HTERT RPE-1 (cell line): ENCODE data around the gene SEC14L1.
"Not testable (repeated sequence)": the region's sequence is repeated elsewhere in the genome, so short reads cannot be mapped to it uniquely, and the experiment has no call there.

ENCODE experiments used
- in situ Hi-C: fragments of 300-500 bp; cut with MboI; formaldehyde crosslinking; loops from 4 replicates; pipeline ENCODE4 v1.14.3; 2020; ENCODE audit warnings: low sequenced_read_pairs

The SEC14L1 gene

GRCh38 chr17:77115947-77116346 is 24.8 kb upstream of the SEC14L1 start:
- in situ Hi-C loops, result no loop called here

GRCh38 chr17:77116371-77116860 is 24.4 kb upstream of the SEC14L1 start:
- in situ Hi-C loops, result no loop called here

- in situ Hi-C loops, result no loop called here
Observed at GRCh38 chr17:77117415-77117814, 23.4 kb upstream of the SEC14L1 start.

GRCh38 chr17:77118251-77118928 is 22.4 kb upstream of the SEC14L1 start:
- in situ Hi-C loops, result no loop called here

GRCh38 chr17:77119668-77120301 is 21.0 kb upstream of the SEC14L1 start:
- in situ Hi-C loops, result no loop called here

GRCh38 chr17:77120868-77121267 is 19.9 kb upstream of the SEC14L1 start:
- in situ Hi-C loops, result no loop called here

- in situ Hi-C loops, result no loop called here
Observed at GRCh38 chr17:77124192-77124889, 16.4 kb upstream of the SEC14L1 start.

- in situ Hi-C loops, result no loop called here
Observed at GRCh38 chr17:77125432-77125901, 15.3 kb upstream of the SEC14L1 start.

GRCh38 chr17:77126519-77126918 is 14.2 kb upstream of the SEC14L1 start:
- in situ Hi-C loops, result no loop called here

GRCh38 chr17:77127735-77128361 is 12.9 kb upstream of the SEC14L1 start:
- in situ Hi-C loops, result no loop called here

- in situ Hi-C loops, result no loop called here
Observed at GRCh38 chr17:77128896-77129567, 11.7 kb upstream of the SEC14L1 start.

- in situ Hi-C loops, result no loop called here
Observed at GRCh38 chr17:77129568-77130301, 11.0 kb upstream of the SEC14L1 start.

- in situ Hi-C loops, result no loop called here
Observed at GRCh38 chr17:77130525-77130924, 10.2 kb upstream of the SEC14L1 start.

- in situ Hi-C loops, result no loop called here
Observed at GRCh38 chr17:77131904-77132303, 8.9 kb upstream of the SEC14L1 start.

- in situ Hi-C loops, result no loop called here
Observed at GRCh38 chr17:77132411-77133086, 8.2 kb upstream of the SEC14L1 start.

GRCh38 chr17:77133087-77133638 is 7.6 kb upstream of the SEC14L1 start:
- in situ Hi-C loops, result no loop called here

GRCh38 chr17:77136420-77136767 is 4.4 kb upstream of the SEC14L1 start:
- in situ Hi-C loops, result no loop called here

GRCh38 chr17:77137111-77137510 is 3.7 kb upstream of the SEC14L1 start:
- in situ Hi-C loops, result no loop called here

- in situ Hi-C loops, result not testable (repeated sequence)
Observed at GRCh38 chr17:77137886-77138285, 2.9 kb upstream of the SEC14L1 start.
